Measurements from ENCODE around the gene CPNE9.

GRCh38 chr3:9718118-9718517 is 14.5 kb downstream of the CPNE9 start:
- TF ChIP-seq CTCF (IDR thresholded peaks at IDR 0.05; ENCODE audit: low read length) (no peak), EZH2 (optimal IDR thresholded peaks at IDR 0.05; ENCODE audit: low read depth, low read length) (no peak)

Measured in MM.1S (cell line).